ENCODE measurements around the gene ARHGEF35.
"Not testable (repeated sequence)": the region's sequence is repeated elsewhere in the genome, so short reads cannot be mapped to it uniquely, and the experiment has no call there.

Gene ARHGEF35

DNA sequence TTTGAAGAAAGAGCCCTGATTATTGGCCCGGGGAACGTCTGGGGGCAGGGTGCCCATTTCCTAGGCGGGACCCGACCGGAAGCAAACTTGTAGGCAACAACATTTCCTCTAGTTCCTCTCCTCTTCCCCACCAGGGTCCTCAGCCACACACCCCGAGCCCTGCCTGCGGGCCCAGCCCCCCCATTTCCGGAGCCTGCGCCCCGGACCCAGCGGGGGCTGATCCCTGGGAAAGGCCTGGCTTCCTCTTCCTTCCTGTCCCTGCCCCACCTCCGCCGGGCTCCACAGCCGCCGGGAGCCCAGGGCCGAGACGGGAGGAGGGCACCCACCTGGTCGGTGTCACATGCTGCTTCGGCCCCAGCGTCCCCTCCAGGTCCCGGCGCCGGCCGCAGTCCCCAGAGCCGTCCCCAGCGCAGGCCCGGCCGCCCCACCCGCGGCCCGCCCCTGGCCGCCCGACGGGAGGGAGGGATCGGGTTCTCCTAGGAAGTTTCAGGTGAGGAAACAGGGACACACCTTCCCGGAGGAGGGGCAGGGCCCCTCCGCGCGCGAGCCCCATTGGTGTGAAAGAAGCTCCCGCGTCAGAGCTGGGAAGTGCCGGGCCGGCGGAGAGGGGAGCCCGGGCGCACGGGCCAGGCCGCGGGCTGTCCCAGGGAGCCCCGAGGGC, at the start of gene ARHGEF35:
TSS of gene ARHGEF35 (minus strand) at position 622 of the 661 bp plus-strand sequence. CDS start 7,450 bp downstream, outside the sequence.
- DNase-seq, result peak; percentile 6

DNA sequence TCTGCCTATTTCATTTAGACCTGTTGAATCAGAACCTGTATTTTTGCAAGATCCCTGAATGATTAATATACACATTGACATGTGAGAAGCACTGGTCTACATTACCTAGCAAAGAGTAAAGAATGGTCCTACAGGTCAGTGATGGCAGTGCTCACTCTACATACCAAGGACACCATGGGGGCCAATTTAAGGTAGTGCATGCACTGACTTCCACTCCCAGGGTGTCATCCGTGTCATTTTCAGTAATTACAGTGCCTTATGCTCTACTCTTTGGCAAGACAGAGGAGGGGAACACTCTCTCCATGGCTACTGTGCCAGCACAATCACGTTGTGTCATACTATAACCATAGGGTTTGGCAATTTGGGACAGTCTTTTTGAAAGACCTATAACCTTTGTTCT, 49.7 kb upstream of the ARHGEF35 start:
- not testable (repeated sequence) for DNase-seq

DNA sequence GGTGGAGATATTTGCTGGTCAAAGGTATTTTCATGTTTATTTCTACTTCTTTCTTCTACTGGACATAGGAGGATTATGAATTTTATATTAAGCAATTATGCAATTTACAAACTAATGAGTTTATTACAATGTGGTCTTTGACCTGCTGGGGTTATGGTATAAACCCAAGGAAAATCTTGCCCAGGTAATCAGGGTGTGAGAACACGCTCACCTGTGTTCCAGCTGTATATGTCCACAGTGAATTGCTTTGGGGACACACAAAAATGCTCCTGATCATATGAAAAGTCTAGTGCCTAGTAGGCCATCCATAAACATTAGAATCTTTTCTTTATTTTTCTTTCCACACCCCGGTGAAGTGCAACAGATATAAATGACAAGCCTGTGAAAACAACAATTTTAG, 43.7 kb upstream of the ARHGEF35 start, which contains the start of gene OR2A42:
TSS of gene OR2A42 (minus strand) at position 241 of the 400 bp plus-strand sequence. CDS start 6,762 bp downstream, outside the sequence.
- not testable (repeated sequence) for DNase-seq

DNA sequence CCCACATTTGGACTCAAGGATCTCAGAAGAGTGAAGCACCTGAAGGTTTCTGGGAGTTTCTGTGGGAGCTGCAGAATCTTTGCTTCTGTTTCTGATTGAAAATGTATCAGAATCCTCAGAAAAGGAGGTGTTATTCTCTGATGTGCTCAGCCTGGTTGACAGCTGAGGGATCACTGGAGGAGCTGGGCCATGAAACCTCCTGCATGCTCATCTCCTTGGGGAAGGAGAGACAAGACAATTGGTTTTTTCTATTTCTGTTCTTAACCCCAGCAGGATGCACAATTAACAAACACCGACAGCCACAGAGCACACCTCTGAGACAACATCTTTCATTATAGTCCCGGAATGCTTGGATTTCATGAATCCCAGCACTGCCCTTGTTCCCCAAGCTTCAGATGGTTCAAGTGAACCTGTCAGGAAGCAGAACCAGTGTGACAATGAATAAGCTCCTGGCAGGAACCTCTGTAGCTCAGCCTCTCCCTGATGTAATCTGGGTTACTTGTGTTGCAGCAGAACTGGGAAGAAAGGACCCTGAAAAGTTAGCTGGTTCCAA, 43.0 kb upstream of the ARHGEF35 start:
- not testable (repeated sequence) for DNase-seq

DNA sequence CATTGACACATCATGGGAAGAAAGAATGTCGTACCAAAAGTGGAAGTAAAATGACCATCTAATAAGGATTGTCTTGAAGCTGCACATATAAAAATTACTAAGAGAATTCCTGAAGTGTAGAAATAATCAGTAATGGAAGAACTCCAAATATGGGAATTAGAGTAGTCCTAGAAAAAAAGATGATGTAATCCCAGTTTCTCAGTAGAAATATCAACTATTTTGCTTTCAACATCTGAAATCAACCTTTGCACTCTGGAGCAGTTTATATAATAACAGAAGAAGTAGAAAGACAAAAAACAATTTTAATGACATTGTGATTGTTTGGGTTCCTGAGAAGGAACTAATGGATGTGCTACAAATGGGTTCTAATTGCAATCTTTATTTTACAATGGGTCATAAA, 37.4 kb upstream of the ARHGEF35 start:
- DNase-seq, result not testable (repeated sequence)

DNA sequence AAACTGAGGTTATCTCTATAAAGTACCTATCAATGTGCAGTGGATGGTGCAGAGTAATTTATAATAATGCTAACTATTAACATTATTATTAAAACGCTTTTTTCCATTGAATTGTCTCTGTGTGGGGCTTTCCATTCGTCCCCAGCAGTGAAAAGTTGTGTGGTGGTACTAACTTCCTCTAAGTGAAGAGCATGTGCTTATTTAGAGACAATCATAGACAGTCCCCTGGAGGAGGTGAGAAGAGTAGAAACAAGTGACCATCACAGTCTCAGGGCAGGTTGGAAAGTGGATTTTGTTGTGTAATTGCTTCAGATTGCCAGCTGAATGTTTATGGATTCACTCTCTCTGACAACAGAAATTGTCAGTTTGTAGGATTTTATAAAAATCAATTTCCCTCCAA, 35.4 kb upstream of the ARHGEF35 start:
- not testable (repeated sequence) for DNase-seq

DNA sequence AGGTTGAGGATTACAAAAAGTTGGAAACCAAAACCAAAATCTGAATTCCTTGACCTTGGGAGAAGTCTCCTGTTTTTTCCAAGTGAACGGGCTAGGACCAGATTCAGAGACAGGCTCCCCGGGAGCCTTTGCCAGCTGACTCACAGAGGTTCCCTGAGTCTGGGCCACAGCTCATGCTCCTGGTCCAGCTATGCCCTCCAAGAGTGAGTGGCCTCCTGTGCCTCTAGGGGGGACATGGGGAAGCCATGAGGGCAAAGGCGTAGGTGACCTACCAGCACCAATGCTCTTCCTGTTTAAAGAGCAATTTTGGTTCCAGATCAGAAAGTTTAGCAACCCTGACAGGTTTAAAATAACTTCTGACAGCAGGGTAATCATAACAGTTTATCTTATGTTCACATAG, 33.2 kb upstream of the ARHGEF35 start:
- not testable (repeated sequence) for DNase-seq

DNA sequence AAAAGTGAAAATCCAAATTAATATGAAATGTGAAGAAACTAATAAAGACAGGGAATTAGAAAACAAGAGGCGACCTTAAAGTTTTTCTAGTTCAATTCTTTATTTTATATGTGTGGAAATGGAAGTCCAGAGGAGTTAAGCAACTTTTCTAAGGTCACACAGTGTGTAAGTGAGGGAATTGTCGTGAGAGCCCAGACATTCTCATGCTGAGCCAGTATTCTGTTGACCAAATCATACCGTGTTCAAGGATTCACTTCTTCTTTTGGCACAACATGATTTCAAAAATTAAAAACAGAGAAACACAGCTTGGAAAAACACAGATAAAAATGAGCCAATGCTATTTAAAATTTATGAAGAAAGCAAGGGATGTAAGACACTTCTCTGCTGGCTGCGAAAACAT, 31.2 kb upstream of the ARHGEF35 start:
- DNase-seq, result not testable (repeated sequence)

DNA sequence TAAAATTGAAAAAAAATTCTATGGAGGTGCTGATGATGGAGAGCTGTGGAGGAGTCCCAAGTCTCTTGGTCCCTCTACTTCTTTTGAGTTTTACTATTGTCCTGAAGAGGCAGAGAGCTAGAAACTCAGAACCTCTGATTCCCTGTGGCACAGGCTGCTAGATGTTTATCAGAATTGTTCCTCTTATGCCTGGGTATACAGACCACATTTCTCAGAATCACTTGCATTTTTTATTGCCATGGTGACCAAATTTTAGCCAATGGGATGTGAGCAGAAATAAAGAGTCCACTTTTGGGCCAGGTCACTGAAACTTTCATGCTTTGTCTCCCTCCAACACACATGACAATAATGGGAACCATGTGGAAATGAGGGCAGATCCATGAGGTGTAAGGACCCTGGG, 28.0 kb upstream of the ARHGEF35 start:
- not testable (repeated sequence) for DNase-seq

DNA sequence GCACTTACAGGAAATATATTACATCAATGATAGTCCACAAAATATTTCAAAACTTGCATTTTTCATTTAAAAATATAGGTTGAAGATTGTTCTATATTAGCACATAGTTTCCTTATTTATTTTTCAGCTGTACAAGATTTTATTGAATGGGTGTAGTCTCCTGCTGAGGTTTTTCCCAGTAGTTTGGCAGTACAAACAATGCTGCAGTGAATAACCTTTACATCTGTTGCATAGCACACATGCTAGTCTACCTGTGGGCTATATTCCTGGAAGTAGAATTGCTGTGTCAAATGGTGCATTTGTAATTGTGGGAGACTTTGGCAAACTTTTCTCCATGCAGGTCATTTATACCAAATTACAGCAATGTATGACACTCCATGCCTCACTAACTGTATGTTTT, 24.9 kb upstream of the ARHGEF35 start:
- DNase-seq, result not testable (repeated sequence)

DNA sequence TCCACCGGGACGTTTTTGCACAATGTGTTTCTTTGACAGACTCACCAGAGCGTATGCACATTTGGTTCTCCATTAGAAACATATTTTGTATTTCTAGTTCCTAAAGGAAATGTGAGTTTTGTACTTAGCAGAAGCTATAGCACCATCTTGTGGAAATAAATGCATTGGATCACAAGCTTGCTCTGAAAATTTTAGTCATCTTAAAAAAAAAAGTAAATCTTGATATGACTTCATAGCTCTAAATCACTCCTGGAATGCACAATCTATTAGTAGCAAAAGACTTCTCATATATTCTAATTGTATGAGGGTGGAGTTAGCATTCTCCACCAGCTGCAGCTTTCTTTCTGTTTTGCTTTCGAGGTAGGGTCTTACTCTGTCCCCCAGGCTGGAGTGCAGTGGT, 23.5 kb upstream of the ARHGEF35 start:
- DNase-seq, result not testable (repeated sequence)

DNA sequence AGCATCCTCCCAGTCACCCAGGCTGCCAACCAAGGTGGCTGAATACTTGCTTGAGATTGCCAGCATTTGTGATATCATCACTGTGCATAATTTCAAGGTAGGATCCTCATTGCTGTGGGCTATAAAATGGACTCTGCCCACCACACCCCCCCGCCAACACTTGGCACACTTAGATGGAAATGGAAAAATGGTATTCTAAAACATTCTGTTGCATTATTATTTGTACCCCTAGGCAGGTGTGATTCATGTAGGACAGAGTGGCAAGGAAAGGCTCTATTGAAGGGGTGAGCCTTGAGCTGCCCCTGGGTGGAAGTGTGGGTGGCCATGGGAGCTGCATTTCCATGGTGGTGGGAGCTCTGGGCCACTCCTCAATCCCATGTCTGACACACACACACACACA, 22.9 kb upstream of the ARHGEF35 start:
- not testable (repeated sequence) for DNase-seq

DNA sequence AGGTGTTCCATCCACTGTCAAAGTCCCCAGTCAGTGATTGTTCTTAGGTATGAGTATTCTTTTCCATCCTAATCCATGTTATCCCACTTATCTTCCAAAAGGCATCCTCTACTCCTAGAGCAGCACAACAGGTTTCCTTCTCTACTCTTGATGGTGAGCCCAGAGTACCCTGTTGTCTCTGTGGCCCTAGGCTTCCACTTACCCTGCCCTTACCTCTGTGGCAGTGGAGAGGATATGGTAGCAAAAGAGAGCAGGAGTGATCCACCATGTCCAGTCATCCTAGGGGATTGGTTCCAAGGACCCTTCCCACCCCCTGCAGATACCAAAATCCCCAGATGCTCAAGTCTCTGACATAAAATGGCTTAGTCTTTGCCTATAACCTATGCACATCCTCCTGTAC, 21.6 kb upstream of the ARHGEF35 start:
- not testable (repeated sequence) for DNase-seq

DNA sequence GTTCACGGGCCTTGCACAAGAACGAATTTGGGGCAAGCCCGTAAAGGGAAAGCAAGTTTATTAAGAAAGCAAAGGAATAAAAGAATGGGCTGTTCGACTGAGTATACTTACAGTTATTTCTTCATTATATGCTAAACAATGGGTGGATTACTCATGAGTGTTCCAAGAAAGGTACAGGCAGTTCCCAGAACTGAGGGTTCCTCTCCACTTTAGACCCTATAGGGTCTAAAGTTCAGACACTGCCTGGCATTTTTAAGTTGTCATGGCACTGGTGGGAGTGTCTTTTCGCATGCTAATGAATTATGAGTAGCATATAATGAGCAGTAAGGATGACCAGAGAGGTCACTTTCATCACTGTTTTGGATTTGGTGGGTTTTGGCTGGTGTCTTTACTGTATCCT, 9.7 kb upstream of the ARHGEF35 start:
- DNase-seq, result not testable (repeated sequence)

DNA sequence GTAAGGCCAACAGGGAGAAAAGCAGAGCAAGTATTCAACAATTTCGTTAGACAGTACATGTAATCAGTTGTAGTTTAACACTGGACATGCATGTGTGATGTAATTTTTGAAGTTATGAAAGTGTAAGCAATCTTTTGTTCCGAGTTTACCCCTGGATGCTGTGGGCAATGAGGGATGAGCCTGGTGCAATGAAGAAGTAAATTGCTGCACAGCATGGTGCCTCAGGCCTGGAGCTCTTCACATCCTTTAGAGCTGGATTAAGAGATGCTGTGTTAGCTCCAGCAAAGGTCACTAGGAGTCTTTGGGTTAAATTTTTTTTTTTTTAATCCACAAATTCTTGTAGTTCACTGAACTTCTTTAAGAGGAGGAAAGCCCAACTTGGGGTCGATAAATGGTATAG, 7.5 kb upstream of the ARHGEF35 start:
- DNase-seq, result not testable (repeated sequence)

DNA sequence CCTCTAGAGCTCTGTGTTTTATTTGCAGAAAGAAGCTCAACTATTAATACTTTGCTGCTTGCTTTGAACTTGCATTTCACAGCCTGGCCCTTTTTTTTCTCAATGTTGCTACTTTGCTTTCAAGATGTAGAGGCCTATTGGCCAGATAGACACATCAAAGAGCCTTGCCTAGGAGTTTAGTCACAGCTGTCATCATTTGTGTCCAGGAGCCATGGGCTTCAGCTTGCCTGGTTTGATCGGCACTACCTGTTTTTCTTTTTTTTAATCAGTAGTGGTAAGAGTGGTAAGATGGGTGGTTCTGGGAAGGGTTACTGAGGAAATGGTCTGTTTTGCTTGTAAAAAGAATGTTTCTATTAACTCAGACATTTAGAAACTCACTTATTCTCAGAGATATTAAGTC, 6.3 kb upstream of the ARHGEF35 start:
- DNase-seq, result not testable (repeated sequence)

DNA sequence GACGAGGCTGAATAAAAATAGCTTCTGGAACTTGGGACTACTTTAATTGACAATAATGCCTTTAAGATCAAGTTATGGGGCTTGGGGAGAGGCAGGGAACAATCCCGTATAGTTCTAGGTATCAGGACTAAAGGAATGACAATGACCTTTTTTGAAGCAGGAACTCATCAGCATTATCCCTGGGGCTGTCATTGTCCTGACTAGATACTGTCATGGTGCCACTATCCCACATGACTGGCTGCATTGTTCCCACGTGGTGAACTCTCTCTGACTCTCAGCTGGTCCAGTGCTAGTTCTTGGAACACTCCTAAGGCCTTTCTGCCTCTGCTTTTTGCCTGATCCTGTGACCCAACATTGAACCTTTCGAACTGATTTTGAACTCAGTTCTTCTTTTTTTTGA, 3.3 kb upstream of the ARHGEF35 start:
- not testable (repeated sequence) for DNase-seq

DNA sequence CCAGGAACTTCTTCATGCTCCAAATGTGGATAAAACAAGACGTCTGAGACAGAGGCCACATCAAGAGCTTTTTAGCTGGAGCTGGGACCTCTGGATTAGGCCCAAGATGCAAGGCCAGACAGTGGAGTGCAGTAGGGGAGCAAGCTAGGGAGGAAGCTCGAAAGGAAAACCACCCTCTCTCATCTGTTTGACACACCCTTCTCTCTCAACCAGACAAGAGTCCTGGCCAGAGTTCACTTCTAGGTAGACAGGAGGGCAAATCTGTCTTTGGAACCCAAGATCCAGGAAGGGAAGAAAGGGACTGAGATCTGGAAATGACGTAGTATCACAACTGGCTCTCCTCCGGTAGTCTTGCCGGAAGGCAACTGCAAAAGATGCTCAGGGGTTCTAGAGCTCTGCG, 1.2 kb downstream of the ARHGEF35 start:
- DNase-seq, result not testable (repeated sequence)

DNA sequence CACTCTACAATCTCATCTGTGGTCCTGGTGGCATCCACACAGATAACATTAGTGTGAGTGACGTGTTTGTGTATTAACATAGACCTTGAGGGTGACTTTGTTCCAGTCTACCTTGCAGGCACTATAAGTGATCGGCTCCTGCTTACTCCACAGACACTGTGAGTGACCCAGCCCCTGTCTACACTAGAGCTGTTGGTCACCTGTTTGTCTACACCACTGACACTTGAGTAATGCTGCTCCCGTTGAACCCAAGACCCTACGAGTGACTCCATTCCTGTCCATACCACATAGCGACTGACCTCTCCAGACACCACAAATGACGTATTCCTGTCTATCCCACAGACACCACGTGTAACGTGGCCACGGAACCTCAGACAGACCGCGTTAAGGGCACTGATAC, 1.9 kb downstream of the ARHGEF35 start:
- DNase-seq, result not testable (repeated sequence)

DNA sequence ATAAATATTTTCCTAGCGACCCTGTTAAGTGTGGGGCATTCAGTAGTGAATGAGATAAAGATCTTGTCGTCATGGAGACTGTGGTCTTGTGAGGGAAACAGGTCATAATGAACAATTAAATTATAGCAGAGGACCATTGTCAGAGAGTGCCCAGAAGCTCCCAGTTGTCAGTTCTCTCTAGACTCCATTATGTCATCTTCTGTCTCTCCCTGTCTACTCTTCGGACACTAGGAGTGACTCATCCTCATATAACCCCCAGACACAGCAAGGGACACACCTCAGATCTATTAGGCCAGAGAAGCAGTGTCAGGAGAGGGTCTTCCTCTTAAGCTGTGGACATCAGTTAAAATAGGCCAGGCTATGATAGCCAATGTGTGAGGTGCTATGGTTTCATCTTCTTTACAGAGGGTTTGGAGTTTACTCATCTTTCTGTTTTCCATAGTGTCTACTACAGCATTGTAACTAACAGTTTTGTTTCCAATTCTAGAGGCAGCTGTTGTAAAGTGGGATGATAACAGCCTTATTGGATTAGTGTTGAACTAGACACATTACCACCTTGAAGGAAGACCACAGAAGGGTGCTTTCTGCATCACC, 7.0 kb downstream of the ARHGEF35 start:
- DNase-seq, result not testable (repeated sequence)

DNA sequence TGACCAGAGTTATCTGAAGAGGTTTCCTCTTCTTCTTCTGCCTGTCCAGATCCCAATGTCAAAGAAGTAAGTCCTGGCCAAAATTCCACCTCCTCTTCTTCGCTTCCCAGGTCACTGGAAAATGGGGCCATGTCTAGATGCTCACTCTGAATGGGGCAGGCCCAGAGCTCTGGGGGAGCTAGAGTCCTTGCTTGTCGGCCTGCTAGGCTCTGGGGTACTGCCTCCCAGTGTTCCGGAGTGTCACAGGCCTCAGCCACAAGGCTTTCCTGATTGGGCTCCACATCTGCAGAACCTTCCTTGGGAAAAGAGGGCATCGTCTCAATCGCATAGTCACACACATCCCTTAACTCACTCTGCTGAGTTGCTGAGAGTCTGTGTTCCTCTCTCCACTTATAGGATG, 7.8 kb downstream of the ARHGEF35 start:
- DNase-seq, result not testable (repeated sequence)

DNA sequence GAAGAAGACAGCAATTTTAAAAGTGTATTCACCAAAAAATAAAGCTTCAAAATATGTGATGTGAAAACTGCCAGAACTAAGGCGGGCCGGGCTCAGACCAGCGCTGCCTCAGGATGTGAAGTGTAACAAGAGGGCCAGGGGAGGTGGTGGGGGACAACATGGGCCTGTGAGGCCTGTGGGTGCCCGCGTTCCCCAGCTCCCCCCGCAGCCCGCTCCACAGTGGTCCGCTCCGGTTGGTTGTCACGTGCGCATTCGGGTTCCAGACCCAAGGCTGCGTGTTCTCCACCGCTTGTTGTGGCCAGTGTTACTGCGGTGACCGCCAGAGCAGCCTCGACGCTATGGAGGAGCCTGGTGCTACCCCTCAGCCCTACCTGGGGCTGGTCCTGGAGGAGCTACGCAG, 12.5 kb downstream of the ARHGEF35 start, which contains the start of gene CTAGE4:
TSS of gene CTAGE4 (plus strand) at position 301 of the 400 bp plus-strand sequence. CDS start at position 339, 38 bp downstream.
- not testable (repeated sequence) for DNase-seq

DNA sequence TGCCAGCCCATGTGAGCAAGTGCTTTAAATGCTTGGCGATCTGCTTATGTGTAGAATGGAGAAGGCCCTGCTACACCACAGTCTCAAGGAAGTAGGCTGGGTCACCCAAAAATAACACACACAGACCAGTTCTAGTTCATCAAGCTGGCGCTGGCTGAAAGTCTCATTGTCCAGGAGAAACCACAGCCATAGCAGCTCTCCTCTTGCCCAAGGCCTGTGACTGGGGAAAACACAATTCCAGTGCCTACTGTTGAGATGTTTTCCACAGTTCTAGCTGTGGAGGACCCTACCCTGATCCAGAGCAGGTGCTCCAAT, 16.5 kb downstream of the ARHGEF35 start:
- DNase-seq, result not testable (repeated sequence)

All from activated CD4-positive, alpha-beta T cell treated with anti-CD3 and anti-CD28 coated beads for 48 hours (primary cell).